ENCODE data around the gene RNF128. TPM values are rescaled to one million over a fixed set of nuclear protein-coding genes. Genes with fewer than 3 reads are reported as not detected.

The RNF128 gene
- total and polyA plus RNA-seq, 12 donors = 0.01 to 0.57 (median 0.26) TPM; not detected in 3

DNA sequence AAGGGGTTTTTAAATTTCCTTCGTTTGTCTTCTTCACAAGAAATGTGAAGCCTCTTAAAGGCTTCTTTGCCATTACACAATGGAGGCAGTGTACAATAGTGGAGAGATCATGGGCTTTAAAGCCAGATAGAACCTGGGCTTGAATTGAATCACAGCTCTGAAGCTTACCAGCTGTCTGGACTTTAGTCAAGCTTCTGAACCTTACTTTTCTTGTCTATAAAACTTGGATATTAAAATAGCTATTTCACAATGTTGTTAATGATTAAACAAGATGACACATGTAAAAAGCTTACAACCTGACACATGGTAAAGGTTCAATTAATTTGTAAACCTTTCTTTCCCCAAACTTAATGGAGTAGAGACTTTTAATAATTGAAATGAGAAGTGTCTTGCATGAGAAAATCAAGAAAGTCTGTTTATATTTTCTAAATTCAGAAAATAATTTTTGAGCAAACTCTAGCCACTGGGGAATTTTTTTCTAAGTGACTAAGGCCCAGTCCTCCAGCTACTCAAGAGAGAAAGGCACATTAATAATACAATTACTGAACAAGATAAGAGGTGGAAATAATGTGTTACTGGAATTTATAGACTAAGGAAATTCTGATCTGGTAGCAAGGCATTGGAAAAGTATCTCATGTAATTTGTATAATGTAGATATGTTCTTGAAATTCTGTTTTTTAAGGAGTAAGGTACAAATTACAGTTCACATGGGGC, 54.3 kb downstream of the RNF128 start:
- DNase-seq (no peak), ATAC-seq (no peak)
- TF ChIP-seq, protein P1, sequence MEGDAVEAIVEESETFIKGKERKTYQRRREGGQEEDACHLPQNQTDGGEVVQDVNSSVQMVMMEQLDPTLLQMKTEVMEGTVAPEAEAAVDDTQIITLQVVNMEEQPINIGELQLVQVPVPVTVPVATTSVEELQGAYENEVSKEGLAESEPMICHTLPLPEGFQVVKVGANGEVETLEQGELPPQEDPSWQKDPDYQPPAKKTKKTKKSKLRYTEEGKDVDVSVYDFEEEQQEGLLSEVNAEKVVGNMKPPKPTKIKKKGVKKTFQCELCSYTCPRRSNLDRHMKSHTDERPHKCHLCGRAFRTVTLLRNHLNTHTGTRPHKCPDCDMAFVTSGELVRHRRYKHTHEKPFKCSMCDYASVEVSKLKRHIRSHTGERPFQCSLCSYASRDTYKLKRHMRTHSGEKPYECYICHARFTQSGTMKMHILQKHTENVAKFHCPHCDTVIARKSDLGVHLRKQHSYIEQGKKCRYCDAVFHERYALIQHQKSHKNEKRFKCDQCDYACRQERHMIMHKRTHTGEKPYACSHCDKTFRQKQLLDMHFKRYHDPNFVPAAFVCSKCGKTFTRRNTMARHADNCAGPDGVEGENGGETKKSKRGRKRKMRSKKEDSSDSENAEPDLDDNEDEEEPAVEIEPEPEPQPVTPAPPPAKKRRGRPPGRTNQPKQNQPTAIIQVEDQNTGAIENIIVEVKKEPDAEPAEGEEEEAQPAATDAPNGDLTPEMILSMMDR (IDR thresholded peaks at IDR 0.05) = no peak
- Histone ChIP-seq H3K4me3 (no peak overlapping the region), H3K9me3 (no peaks in the 10 kb centered on the region), H3K36me3 (no peaks in the 10 kb centered on the region), H3K27ac (no peak overlapping the region), H3K4me1 (no peaks in the 10 kb centered on the region), H3K27me3 (peaks cover 0 to 57% (median 0%) of the 10 kb centered on the region in 7 donors)
- intact Hi-C loops (cut with DNase I) = no loop called here
- WGBS, 2 donors = 46 to 50% methylated on average over 1 of the region's 1 CpG

DNA sequence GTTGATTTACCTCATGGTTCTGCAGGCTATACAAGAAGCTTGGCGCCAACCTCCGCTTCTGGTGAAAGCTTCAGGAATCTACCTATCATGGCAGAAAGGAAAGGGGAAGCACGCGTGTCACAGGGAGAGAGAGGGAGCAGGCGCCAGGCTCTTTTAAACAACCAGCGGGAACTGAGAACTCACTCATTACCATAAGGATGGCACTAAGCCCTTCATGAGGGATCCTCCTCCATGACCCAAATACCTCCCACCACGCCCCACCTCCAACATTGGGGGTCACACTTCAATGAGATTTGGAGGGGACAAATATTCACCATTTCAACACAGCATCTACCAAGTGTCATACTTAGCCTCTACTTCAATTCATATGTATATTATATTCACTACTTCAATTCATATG, 57.2 kb downstream of the RNF128 start:
- TF ChIP-seq, protein P1 (IDR thresholded peaks at IDR 0.05) = no peak
- Histone ChIP-seq H3K4me3 (no peak overlapping the region), H3K9me3 (no peaks in the 10 kb centered on the region), H3K27me3 (peaks cover 0 to 76% (median 0%) of the 10 kb centered on the region in 7 donors), H3K4me1 (no peaks in the 10 kb centered on the region), H3K36me3 (no peaks in the 10 kb centered on the region), H3K27ac (no peak overlapping the region)
- 30 to 47% methylated on average over 7 of the region's 7 CpGs for WGBS, 2 donors
- intact Hi-C loops (cut with DNase I) = no loop called here
- ATAC-seq (no peak), DNase-seq (no peak)

DNA sequence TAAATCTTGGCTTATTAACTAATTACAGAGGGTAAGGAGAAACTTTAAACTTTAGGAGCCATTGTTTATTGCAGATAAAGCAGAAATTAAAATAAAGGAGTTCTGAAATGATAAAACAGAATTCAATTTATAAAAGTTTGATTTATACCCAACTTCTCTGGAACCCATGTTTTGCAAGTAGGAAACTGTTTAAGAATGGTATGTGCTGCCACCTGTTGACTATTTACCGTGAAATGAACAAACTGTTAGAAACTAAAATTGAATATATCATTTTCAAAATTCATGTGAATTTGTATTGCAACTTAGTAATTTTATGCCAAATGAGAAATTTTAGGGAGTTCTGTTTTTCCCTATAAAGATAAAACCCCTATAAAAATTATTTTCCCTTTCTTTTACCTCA, 65.0 kb downstream of the RNF128 start:
- Histone ChIP-seq H3K27ac (no peak overlapping the region), H3K4me1 (no peaks in the 10 kb centered on the region), H3K36me3 (no peaks in the 10 kb centered on the region), H3K9me3 (no peaks in the 10 kb centered on the region), H3K4me3 (no peak overlapping the region), H3K27me3 (peaks cover 0 to 54% (median 0%) of the 10 kb centered on the region in 7 donors)
- intact Hi-C loops (cut with DNase I) = loop anchor here in 7 of 10 donors (5.0 to 10.0 kb wide), 2 partner anchors 307 to 309 kb away; no protein-coding TSS in a partner anchor
- no peak for DNase-seq
- WGBS, 2 donors = 2 to 9% methylated on average over 1 of the region's 1 CpG
- TF ChIP-seq, protein P1 (IDR thresholded peaks at IDR 0.05) = peak in 7 of 9 donors; percentile 18 to 44 (median 35)
- ATAC-seq = no peak

DNA sequence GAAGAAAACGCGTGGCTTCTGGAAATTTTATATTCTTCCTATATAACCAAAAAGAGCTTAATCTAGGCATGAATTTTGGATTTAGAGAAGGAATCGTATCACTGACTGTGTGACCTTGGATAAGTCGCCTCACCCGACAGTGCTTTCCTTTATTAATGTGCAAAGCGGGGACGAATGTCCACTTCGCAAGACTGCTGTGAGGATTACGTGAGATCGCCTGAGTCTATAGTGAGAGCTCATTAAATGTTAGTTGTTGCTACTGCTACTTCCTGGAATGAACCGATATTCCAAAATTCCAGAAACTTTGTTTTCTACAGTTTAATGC, 75.5 kb downstream of the RNF128 start:
- Histone ChIP-seq H3K36me3 (no peaks in the 10 kb centered on the region), H3K27me3 (peaks cover 0 to 64% (median 0%) of the 10 kb centered on the region in 7 donors), H3K27ac (peak overlapping the region in 2 of 10 donors; percentile 13 to 49), H3K9me3 (no peaks in the 10 kb centered on the region), H3K4me1 (peaks cover 0 to 7% (median 0%) of the 10 kb centered on the region in 9 donors), H3K4me3 (peak overlapping the region; percentile 46 to 72 (median 63))
- TF ChIP-seq, protein P1 (IDR thresholded peaks at IDR 0.05) = no peak
- DNase-seq (no peak), ATAC-seq (peak in 4 of 8 donors; percentile 21 to 52 (median 32))
- WGBS, 2 donors = 1 to 4% methylated on average over 11 of the region's 11 CpGs
- intact Hi-C loops (cut with DNase I) = no loop called here

Measured in heart right ventricle (tissue), 16 donors.